Posterior cingulate gyrus (tissue), 11 donors: Measurements from ENCODE around the gene TRAPPC10.

Source experiments
- DNase-seq, 10 donors: peaks; one replicate each; pipeline versions ENCODE4 v3.0.0 to v3.0.0-alpha.2; 2020 to 2021; ENCODE audit warnings: mixed read lengths in 3 of 10
- intact Hi-C: fragments of 100-400 bp; cut with DNase I; formaldehyde crosslinking; loops from one replicate; pipeline ENCODE4 v1.15.1; 2023

The TRAPPC10 gene

GRCh38 chr21:44057960-44058651, 46.0 kb downstream of the TRAPPC10 start:
- peak in 2 of 10 donors; percentile 54 to 64 for DNase-seq
- intact Hi-C loops = no loop called here

GRCh38 chr21:44058652-44058964, 46.5 kb downstream of the TRAPPC10 start:
- DNase-seq = peak in 1 of 10 donors; percentile 43
- intact Hi-C loops = no loop called here

GRCh38 chr21:44058981-44059380, 46.9 kb downstream of the TRAPPC10 start:
- intact Hi-C loops = no loop called here
- DNase-seq = no peak

DNA sequence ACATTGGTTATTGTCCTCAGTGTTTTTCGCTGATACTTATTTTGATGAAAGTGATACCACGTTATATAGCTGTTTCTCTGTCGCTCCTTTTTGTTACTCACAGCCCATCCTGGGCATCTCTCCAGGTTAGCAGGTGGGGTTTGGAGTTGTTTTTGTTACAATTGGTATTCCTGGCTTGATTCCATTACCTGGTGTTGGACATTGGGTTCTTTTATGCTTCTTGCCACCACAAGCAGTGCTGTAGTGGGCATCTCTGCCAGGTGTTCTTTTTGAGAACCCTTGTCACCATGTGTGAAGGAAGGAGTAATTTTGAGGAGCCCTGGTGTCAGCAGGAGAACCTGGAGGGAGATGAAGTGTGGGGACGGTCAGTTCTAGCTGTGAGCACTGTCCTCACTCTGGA, 47.6 kb downstream of the TRAPPC10 start:
- intact Hi-C loops = no loop called here
- no peak for DNase-seq

- peak in 1 of 10 donors; percentile 78 for DNase-seq
- intact Hi-C loops = no loop called here
Observed at GRCh38 chr21:44062380-44062779, 50.3 kb downstream of the TRAPPC10 start.

DNA sequence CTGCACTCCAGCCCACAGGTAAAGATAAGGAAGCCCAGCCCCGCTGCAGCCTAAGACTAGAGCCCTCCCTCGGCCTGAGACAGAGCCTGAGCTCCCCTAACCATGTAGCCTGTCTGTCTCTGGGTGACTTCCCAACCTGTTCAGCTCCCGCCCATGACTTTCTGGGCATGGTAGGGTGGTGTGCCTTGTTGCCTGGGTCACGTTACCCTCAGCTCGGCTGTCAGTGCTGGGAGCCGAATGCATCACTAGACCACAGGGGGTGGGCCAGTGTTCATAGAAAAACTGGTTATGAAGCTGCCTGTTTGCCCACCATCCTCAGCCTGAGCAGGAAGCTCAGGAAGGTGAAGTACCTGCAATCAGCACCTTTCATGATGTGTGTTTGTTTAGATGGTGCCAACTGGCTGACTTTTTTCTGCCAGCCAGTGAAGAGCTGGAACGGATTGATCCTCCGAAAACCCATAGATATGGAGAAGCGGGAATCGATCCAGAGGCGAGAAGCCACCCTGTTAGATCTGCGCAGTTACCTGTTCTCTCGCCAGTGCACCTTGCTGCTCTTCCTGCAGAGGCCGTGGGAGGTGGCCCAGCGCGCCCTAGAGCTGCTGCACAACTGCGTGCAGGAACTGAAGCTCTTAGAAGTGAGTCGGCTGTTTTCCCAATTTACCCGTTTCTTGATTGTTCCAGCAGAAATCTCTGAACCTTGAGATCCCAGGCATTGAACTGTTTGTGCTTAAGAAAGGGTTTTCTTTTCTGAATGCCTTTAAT, 51.2 kb downstream of the TRAPPC10 start:
- intact Hi-C loops = no loop called here
- DNase-seq = no peak

DNA sequence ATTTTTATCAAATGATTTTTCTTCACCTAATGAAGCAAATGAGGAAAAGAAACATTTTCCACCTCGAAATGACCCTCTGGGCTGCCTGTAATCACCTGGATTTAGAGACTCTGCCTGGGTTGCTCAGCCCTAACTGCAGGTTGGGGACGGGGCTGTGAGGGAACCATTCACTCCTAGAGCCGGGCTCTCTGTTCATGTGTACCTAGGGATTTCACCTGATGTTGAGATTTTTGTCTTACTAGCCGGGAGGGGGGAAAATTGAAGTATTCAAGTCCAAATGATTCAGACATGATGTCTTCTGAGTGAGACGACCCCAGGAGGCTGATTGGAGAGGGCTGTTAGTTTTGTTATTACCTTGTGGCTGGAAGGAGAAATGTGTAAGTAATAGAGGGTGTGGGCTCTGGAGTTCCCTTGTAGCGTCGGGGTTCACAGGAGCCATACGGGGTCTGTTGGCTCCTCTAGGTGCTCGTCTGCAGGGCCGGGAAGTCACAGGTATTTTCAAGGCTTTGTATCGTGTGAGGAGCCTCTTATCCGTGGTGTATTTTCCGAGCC, 52.8 kb downstream of the TRAPPC10 start:
- intact Hi-C loops = loop anchor here (5.0 kb wide), 1 partner anchor 253 kb away; no protein-coding TSS in a partner anchor
- no peak for DNase-seq

- peak in 1 of 10 donors; percentile 62 for DNase-seq
- intact Hi-C loops = loop anchor here (5.0 kb wide), 1 partner anchor 253 kb away; no protein-coding TSS in a partner anchor
Observed at GRCh38 chr21:44065428-44065827, 53.3 kb downstream of the TRAPPC10 start.

DNA sequence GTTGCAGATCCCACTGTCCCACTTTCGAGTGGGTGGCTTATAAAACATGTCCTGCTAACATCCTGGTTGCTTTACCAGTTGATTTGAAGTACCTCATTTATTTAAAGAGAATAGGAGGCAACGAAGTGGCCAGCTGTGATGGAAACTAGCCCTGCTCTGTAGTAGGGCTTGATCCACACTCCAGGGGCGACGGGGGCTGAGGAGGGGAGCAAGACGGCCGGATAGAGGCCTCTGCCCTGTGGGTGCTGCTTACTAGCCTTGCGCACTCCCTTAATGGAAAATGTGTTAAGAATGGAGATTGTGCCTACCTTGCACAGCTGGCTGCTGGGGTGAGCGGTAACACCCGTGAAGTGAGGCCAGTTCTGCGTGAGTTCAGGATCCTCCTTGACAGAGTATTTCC, 54.0 kb downstream of the TRAPPC10 start:
- no peak for DNase-seq
- intact Hi-C loops = loop anchor here (5.0 kb wide), 1 partner anchor 254 kb away; no protein-coding TSS in a partner anchor

- intact Hi-C loops = loop anchor here (5.0 kb wide), 1 partner anchor 255 kb away; no protein-coding TSS in a partner anchor
- peak in 1 of 10 donors; percentile 75 for DNase-seq
Observed at GRCh38 chr21:44067011-44067839, 55.1 kb downstream of the TRAPPC10 start.

GRCh38 chr21:44070391-44070790, 58.3 kb downstream of the TRAPPC10 start:
- intact Hi-C loops = no loop called here
- peak in 2 of 10 donors; percentile 1 to 69 for DNase-seq

DNA sequence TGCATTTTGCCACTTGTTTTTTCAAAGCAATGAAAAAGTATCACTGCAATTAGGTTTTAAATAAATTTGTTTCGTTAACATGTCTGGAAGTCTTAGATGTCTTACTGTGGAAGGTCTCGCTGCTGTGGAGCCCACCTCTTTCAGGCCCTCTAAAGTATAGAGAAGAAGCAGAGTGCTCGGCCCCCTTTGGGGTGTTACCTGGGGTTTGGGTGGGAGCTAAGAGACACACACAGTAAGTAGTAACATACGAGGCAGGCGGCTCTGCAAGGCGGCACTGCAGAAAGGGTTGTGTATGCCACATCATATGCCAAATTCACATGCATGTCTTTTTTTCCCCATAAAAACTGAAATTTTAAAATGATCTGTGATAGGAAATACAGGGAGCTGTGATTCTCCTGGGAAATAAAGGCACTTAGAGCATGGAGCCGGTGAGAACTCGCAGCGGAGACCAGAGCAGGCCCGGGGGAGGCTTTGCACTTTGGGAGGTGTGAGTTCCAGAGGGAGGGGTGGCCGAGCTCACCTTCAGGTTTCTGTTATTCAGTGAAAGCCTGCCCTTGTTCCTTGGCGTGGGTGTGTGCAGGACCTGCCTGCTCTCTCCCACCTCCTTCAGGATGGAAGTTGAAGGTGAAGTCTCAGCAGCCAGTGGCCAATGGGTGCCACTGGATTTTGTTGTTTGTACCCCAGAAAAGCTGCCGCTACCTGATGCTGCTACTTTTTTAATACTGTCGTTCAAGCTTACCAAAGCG, 59.4 kb downstream of the TRAPPC10 start:
- intact Hi-C loops = no loop called here
- DNase-seq = no peak

GRCh38 chr21:44072111-44072510, 60.0 kb downstream of the TRAPPC10 start:
- peak in 1 of 10 donors; percentile 75 for DNase-seq
- intact Hi-C loops = no loop called here

GRCh38 chr21:44074315-44074958, 62.3 kb downstream of the TRAPPC10 start:
- intact Hi-C loops = no loop called here

GRCh38 chr21:44076316-44076715, 64.2 kb downstream of the TRAPPC10 start:
- intact Hi-C loops = no loop called here
- DNase-seq = no peak

More at GRCh38 chr21:44074315-44074958, 62.3 kb downstream of the TRAPPC10 start:
- DNase-seq = peak in 1 of 10 donors; percentile 71

DNA sequence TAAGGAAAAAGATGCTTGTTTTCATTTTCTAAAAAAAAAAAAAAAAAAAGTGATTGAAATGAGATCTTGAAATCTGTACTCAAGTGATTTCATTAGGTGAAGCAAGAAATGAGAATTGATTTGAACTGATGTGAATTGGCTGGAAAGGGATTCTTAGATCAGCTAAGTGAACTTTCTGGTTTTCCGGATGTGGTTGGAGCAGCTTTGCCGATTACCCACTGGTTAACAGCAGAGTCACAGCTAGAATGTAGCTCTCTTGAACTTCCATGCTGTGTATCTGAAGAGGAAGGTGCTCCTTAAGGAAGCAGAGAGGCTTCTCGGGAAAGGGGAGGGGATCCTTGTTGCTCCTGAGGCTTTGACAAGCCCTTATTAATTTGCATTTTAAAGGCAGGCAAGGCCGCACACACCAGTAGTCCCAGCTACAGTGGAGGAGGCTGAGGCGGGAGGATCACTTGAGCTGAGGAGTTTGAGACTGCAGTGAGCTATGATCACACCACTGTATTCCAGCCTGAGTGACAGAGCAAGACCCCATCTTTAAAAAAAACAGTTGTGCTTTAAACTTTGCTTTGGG, 66.4 kb downstream of the TRAPPC10 start:
- intact Hi-C loops = no loop called here
- DNase-seq = peak in 1 of 10 donors; percentile 3

GRCh38 chr21:44079446-44079845, 67.3 kb downstream of the TRAPPC10 start:
- peak in 1 of 10 donors; percentile 54 for DNase-seq
- intact Hi-C loops = no loop called here

- DNase-seq = peak in 1 of 10 donors; percentile 35
- intact Hi-C loops = no loop called here
Observed at GRCh38 chr21:44079846-44080245, 67.7 kb downstream of the TRAPPC10 start.
